Caco-2 (cell line): ENCODE data around the gene ORAI2. TPM values are rescaled to one million over a fixed set of nuclear protein-coding genes. Genes with fewer than 3 reads are reported as not detected.

Experiments
- BruUV-seq: library from RNA; stranded (reverse); fragments of 400-500 nt; replicated peaks from 2 replicates; lab custom pipeline; 2021; lab: Mats Ljungman, UMichigan
- CTCF ChIA-PET: fragments of 300-600 bp; sonication (Branson Sonifier 250); formaldehyde crosslinking; loops from one replicate; lab custom pipeline; 2022; ENCODE audit warnings: antibody characterized with exemption; lab: Charles Lee
- POLR2A ChIA-PET: fragments of 300-600 bp; sonication (Branson Sonifier 250); formaldehyde crosslinking; loops from one replicate; lab custom pipeline; 2022; ENCODE audit warnings: antibody characterized with exemption; lab: Charles Lee
- DNase-seq, 2 experiments: peaks; one replicate each; pipeline versions ENCODE4 v3.0.0 to v3.0.0-alpha.2; 2020 to 2022
- H3K27me3 ChIP-seq: replicated peaks from 2 replicates; pipeline ENCODE4 v1.6.0; 2011; ENCODE audit warnings: low read length; ENCODE audit not compliant: control insufficient read depth, insufficient read depth
- H3K36me3 ChIP-seq: 2 replicates; pipeline ENCODE4 v1.5.1; 2011; ENCODE audit warnings: low read length; ENCODE audit not compliant: control insufficient read depth, insufficient read depth
- H3K4me1 ChIP-seq: fragments of 250-450 bp; sonication (Bioruptor Pico); 2 replicates; pipeline ENCODE4 v1.5.1; 2020; ENCODE audit warnings: mild to moderate bottlenecking
- H3K4me3 ChIP-seq: 2 replicates; pipeline ENCODE4 v1.5.1; 2011; ENCODE audit warnings: low read depth, mild to moderate bottlenecking, control low read depth, low read length
- H3K9me3 ChIP-seq: fragments of 250-450 bp; sonication (Bioruptor Pico); 2 replicates; pipeline ENCODE4 v1.5.1; 2020; ENCODE audit warnings: mild to moderate bottlenecking, moderate library complexity
- H3K27ac Mint-ChIP-seq: one replicate; pipeline ENCODE4 v1.8.0; 2022; ENCODE audit warnings: mixed read lengths; ENCODE audit not compliant: unreplicated experiment
- H3K27me3 Mint-ChIP-seq: one replicate; pipeline ENCODE4 v1.8.0; 2022; ENCODE audit warnings: mixed read lengths; ENCODE audit not compliant: insufficient read depth, unreplicated experiment
- H3K36me3 Mint-ChIP-seq: one replicate; pipeline ENCODE4 v1.8.0; 2022; ENCODE audit warnings: mild to moderate bottlenecking, mixed read lengths; ENCODE audit not compliant: insufficient read depth, unreplicated experiment
- H3K4me1 Mint-ChIP-seq: one replicate; pipeline ENCODE4 v1.8.0; 2022; ENCODE audit warnings: low read depth, mixed read lengths; ENCODE audit not compliant: unreplicated experiment
- H3K4me3 Mint-ChIP-seq: one replicate; pipeline ENCODE4 v1.8.0; 2022; ENCODE audit warnings: mild to moderate bottlenecking, moderate library complexity, mixed read lengths; ENCODE audit not compliant: unreplicated experiment
- H3K9me3 Mint-ChIP-seq: one replicate; pipeline ENCODE4 v1.8.0; 2022; ENCODE audit warnings: mixed read lengths; ENCODE audit not compliant: unreplicated experiment
- CTCF ChIP-seq, 2 experiments: fragments of 200-600 bp in 1 of 2; IDR thresholded peaks; 1 replicate in 1 of 2; 2 replicates in 1 of 2; pipeline versions ENCODE4 v1.5.1 to v1.8.0; 2011 to 2022; ENCODE audit warnings: antibody characterized with exemption in 1 of 2, control low read depth in 1 of 2, inconsistent platforms in 1 of 2, low read depth in 1 of 2, low read length in 1 of 2, mild to moderate bottlenecking in 1 of 2, moderate library complexity in 1 of 2; ENCODE audit not compliant: insufficient read depth in 1 of 2, severe bottlenecking in 1 of 2, unreplicated experiment in 1 of 2
- intact Hi-C: fragments of 100-400 bp; cut with micrococcal nuclease; formaldehyde crosslinking; loops from one replicate; pipeline ENCODE4 v1.10.0; 2022; ENCODE audit not compliant: unreplicated experiment
- total RNA-seq: library from RNA; stranded (reverse); gene quantifications from 2 replicates; pipeline ENCODE4 v1.2.3, GENCODE V29; 2022

Gene ORAI2
- total RNA-seq, 1 experiment from 2014 or later, result 20.2 TPM

- peak overlapping the region; percentile 90 for H3K4me3 Mint-ChIP-seq
- H3K9me3 Mint-ChIP-seq, result no peaks in the 10 kb centered on the region
- Histone ChIP-seq H3K27me3 (no peaks in the 10 kb centered on the region), H3K4me1 (peaks cover 27% of the 10 kb centered on the region), H3K36me3 (peaks cover 4% of the 10 kb centered on the region; the same call in 1 of the 2 replicates), H3K4me3 (peak overlapping the region; percentile 90), H3K9me3 (no peaks in the 10 kb centered on the region; the same call in 1 of the 2 replicates)
- POLR2A ChIA-PET, result interaction anchor here (1.2 to 1.5 kb wide), 4 partner anchors 9 to 69 kb away, joined by 4 to 6 read pairs (median 5); no protein-coding TSS in a partner anchor
- BruUV-seq, result no TSS peak
- no peak for DNase-seq
- no peak for TF ChIP-seq CTCF (IDR thresholded peaks at IDR 0.05; ENCODE audit: insufficient read depth in 1 of 2, low read depth in 1 of 2, low read length in 1 of 2, severe bottlenecking in 1 of 2, unreplicated experiment in 1 of 2)
- peaks cover 78% of the 10 kb centered on the region for H3K36me3 Mint-ChIP-seq
- no peaks in the 10 kb centered on the region for H3K27me3 Mint-ChIP-seq
- intact Hi-C loops, result no loop called here
- peaks cover 21% of the 10 kb centered on the region for H3K4me1 Mint-ChIP-seq
- peak overlapping the region; percentile 90 for H3K27ac Mint-ChIP-seq
- CTCF ChIA-PET, result interaction anchor here (0.6 to 1.5 kb wide), 4 partner anchors 9 to 637 kb away, joined by 3 to 6 read pairs (median 4); no protein-coding TSS in a partner anchor
Measured at GRCh38 chr7:102395592-102395872, 37.8 kb upstream of the ORAI2 start.

- no peaks in the 10 kb centered on the region for H3K27me3 Mint-ChIP-seq
- Histone ChIP-seq H3K4me1 (peaks cover 27% of the 10 kb centered on the region), H3K36me3 (peaks cover 4% of the 10 kb centered on the region; the same call in 1 of the 2 replicates), H3K27me3 (no peaks in the 10 kb centered on the region), H3K9me3 (no peaks in the 10 kb centered on the region; the same call in 1 of the 2 replicates), H3K4me3 (peak within 1 kb of the TSS; percentile 90)
- DNase-seq, result peak; percentile 92 to 96
- no peak for TF ChIP-seq CTCF (IDR thresholded peaks at IDR 0.05; ENCODE audit: insufficient read depth in 1 of 2, low read depth in 1 of 2, low read length in 1 of 2, severe bottlenecking in 1 of 2, unreplicated experiment in 1 of 2)
- H3K9me3 Mint-ChIP-seq, result no peaks in the 10 kb centered on the region
- CTCF ChIA-PET, result interaction anchor here (0.5 to 1.5 kb wide), 3 partner anchors 8 to 1033 kb away, joined by 3 to 6 read pairs (median 4); partner anchors contain the start of gene COL26A1
- H3K27ac Mint-ChIP-seq, result peak within 1 kb of the TSS; percentile 90
- POLR2A ChIA-PET, result interaction anchor here (1.2 to 1.5 kb wide), 4 partner anchors 8 to 68 kb away, joined by 4 to 6 read pairs (median 5); no protein-coding TSS in a partner anchor
- peak within 1 kb of the TSS; percentile 90 for H3K4me3 Mint-ChIP-seq
- BruUV-seq, result no TSS peak
- peaks cover 21% of the 10 kb centered on the region for H3K4me1 Mint-ChIP-seq
- intact Hi-C loops, result no loop called here
- H3K36me3 Mint-ChIP-seq, result peaks cover 79% of the 10 kb centered on the region
Measured at GRCh38 chr7:102395873-102396709, 37.3 kb upstream of the ORAI2 start, which contains the start of gene PRKRIP1. TSS of gene PRKRIP1 (plus strand) at chr7:102396363. CDS start at chr7:102396412, 49 bp downstream.

- POLR2A ChIA-PET, result no interaction called here
- Histone ChIP-seq H3K4me3 (peak overlapping the region; percentile 90), H3K4me1 (peaks cover 27% of the 10 kb centered on the region), H3K27me3 (no peaks in the 10 kb centered on the region), H3K36me3 (peaks cover 4% of the 10 kb centered on the region; the same call in 1 of the 2 replicates), H3K9me3 (no peaks in the 10 kb centered on the region; the same call in 1 of the 2 replicates)
- H3K4me1 Mint-ChIP-seq, result peaks cover 20% of the 10 kb centered on the region
- CTCF ChIA-PET, result no interaction called here
- BruUV-seq, result TSS peak; percentile 61
- no peak for DNase-seq
- no peaks in the 10 kb centered on the region for H3K9me3 Mint-ChIP-seq
- peaks cover 83% of the 10 kb centered on the region for H3K36me3 Mint-ChIP-seq
- peak overlapping the region; percentile 90 for H3K27ac Mint-ChIP-seq
- peak overlapping the region; percentile 90 for H3K4me3 Mint-ChIP-seq
- intact Hi-C loops, result no loop called here
- no peaks in the 10 kb centered on the region for H3K27me3 Mint-ChIP-seq
- no peak for TF ChIP-seq CTCF (IDR thresholded peaks at IDR 0.05; ENCODE audit: insufficient read depth in 1 of 2, low read depth in 1 of 2, low read length in 1 of 2, severe bottlenecking in 1 of 2, unreplicated experiment in 1 of 2)
Measured at GRCh38 chr7:102396710-102397019, 36.7 kb upstream of the ORAI2 start.
